GM23338 (cell line): ENCODE data around the gene GUCY1A2. TPM values are rescaled to one million over a fixed set of nuclear protein-coding genes. Genes with fewer than 3 reads are reported as not detected.

Source experiments
- ATAC-seq: fragments of 200-7000 bp; cut with Tn5 transposase; 3 replicates; pipeline ENCODE4 v1.9.1; 2020
- DNase-seq: peaks from one replicate; pipeline ENCODE4 v3.0.0-alpha.2; 2015; ENCODE audit warnings: low spot score
- H2AFZ ChIP-seq: fragments of 200-600 bp; sonication (generic); 2 replicates; pipeline ENCODE4 v1.8.0; 2016; ENCODE audit warnings: antibody characterized with exemption, mild to moderate bottlenecking, moderate library complexity
- H3F3A ChIP-seq: fragments of 200-600 bp; sonication (generic); replicated peaks from 2 replicates; pipeline ENCODE4 v1.8.0; 2017; ENCODE audit warnings: antibody characterized with exemption, mixed run types, low read depth
- H3K27ac ChIP-seq: fragments of 200-600 bp; sonication (generic); 2 replicates; pipeline ENCODE4 v1.6.1; 2016; ENCODE audit warnings: low read depth
- H3K27me3 ChIP-seq: fragments of 200-600 bp; sonication (generic); 2 replicates; pipeline ENCODE4 v1.8.0; 2016; ENCODE audit warnings: mild to moderate bottlenecking, mixed run types, moderate library complexity; ENCODE audit not compliant: insufficient read depth
- H3K36me3 ChIP-seq: fragments of 200-600 bp; sonication (generic); 2 replicates; pipeline ENCODE4 v1.8.0; 2016; ENCODE audit warnings: mild to moderate bottlenecking; ENCODE audit not compliant: insufficient read depth
- H3K4me1 ChIP-seq: fragments of 200-600 bp; sonication (generic); 2 replicates; pipeline ENCODE4 v1.8.0; 2016; ENCODE audit warnings: mild to moderate bottlenecking, moderate library complexity; ENCODE audit not compliant: insufficient read depth
- H3K4me2 ChIP-seq: fragments of 200-600 bp; sonication (generic); 2 replicates; pipeline ENCODE4 v1.7.1; 2017; ENCODE audit warnings: mixed run types
- H3K4me3 ChIP-seq: fragments of 200-600 bp; sonication (generic); 2 replicates; pipeline ENCODE4 v1.6.1; 2016; ENCODE audit warnings: mixed run types
- H3K79me2 ChIP-seq: fragments of 200-600 bp; sonication (generic); replicated peaks from 2 replicates; pipeline ENCODE4 v1.8.0; 2017; ENCODE audit warnings: mild to moderate bottlenecking; ENCODE audit not compliant: insufficient read depth
- H3K9me2 ChIP-seq: fragments of 200-600 bp; sonication (generic); 2 replicates; pipeline ENCODE4 v1.8.0; 2017; ENCODE audit not compliant: insufficient read depth
- H4K20me1 ChIP-seq: fragments of 200-600 bp; sonication (generic); replicated peaks from 2 replicates; pipeline ENCODE4 v1.8.0; 2017; ENCODE audit warnings: mild to moderate bottlenecking; ENCODE audit not compliant: insufficient read depth
- H3K27ac Mint-ChIP-seq: 2 replicates; pipeline ENCODE4 v1.8.0; 2020; ENCODE audit warnings: inconsistent platforms, mild to moderate bottlenecking, moderate library complexity, mixed read lengths
- H3K27me3 Mint-ChIP-seq: 3 replicates; pipeline ENCODE4 v1.8.0; 2022; ENCODE audit warnings: low read depth, mild to moderate bottlenecking, moderate library complexity, mixed read lengths, inconsistent platforms; ENCODE audit not compliant: insufficient read depth, poor library complexity
- H3K36me3 Mint-ChIP-seq: 3 replicates; pipeline ENCODE4 v1.8.0; 2021; ENCODE audit warnings: low read depth, mild to moderate bottlenecking, inconsistent platforms, moderate library complexity, mixed read lengths
- H3K4me1 Mint-ChIP-seq: 3 replicates; pipeline ENCODE4 v1.8.0; 2020; ENCODE audit warnings: mild to moderate bottlenecking, inconsistent platforms, mixed read lengths
- H3K4me3 Mint-ChIP-seq: 3 replicates; pipeline ENCODE4 v1.8.0; 2021; ENCODE audit warnings: moderate library complexity, mild to moderate bottlenecking, inconsistent platforms, mixed read lengths
- H3K9me3 Mint-ChIP-seq: 3 replicates; pipeline ENCODE4 v1.8.0; 2020; ENCODE audit warnings: moderate library complexity, mild to moderate bottlenecking, inconsistent platforms, mixed read lengths
- EZH2 ChIP-seq: fragments of 200-600 bp; sonication (generic); IDR thresholded peaks from one replicate; pipeline ENCODE4 v1.8.0; 2017; ENCODE audit warnings: antibody characterized with exemption, mild to moderate bottlenecking, low read depth; ENCODE audit not compliant: unreplicated experiment
- EZH2phosphoT487 ChIP-seq: fragments of 200-600 bp; sonication (generic); IDR thresholded peaks from one replicate; pipeline ENCODE4 v1.8.1; 2018; ENCODE audit warnings: antibody characterized with exemption; ENCODE audit not compliant: unreplicated experiment
- NANOG ChIP-seq: IDR thresholded peaks from 2 replicates; pipeline ENCODE4 v1.6.1; 2016; ENCODE audit warnings: antibody characterized with exemption, borderline replicate concordance
- ZNF114 ChIP-seq: fragments of 250-450 bp; sonication (Bioruptor Pico); IDR thresholded peaks from 2 replicates; pipeline ENCODE4 v1.5.0; 2020; ENCODE audit warnings: mild to moderate bottlenecking, moderate library complexity
- polyA plus RNA-seq: library from polyadenylated mRNA; unstranded; fragments of >200 nt; fragmentation: Nextera tagmentation; extraction: Ambion mirVana; gene quantifications from 2 replicates; pipeline ENCODE4 v1.2.1, GENCODE V29; 2016
- total RNA-seq: library from RNA; depleted of rRNA; stranded (reverse); fragments of >200 nt; shearing (Covaris generic); gene quantifications from 2 replicates; pipeline ENCODE4 v1.2.3, GENCODE V29; 2014
- TF ChIP-seq, protein P1 (sequence below): fragments of 250-450 bp; sonication (Bioruptor Pico); IDR thresholded peaks from 2 replicates; pipeline ENCODE4 v1.5.0; 2020; ENCODE audit warnings: mild to moderate bottlenecking, moderate library complexity

The GUCY1A2 gene
- total and polyA plus RNA-seq, 2 experiments from 2014 or later = 0.36 to 1.4 TPM

DNA sequence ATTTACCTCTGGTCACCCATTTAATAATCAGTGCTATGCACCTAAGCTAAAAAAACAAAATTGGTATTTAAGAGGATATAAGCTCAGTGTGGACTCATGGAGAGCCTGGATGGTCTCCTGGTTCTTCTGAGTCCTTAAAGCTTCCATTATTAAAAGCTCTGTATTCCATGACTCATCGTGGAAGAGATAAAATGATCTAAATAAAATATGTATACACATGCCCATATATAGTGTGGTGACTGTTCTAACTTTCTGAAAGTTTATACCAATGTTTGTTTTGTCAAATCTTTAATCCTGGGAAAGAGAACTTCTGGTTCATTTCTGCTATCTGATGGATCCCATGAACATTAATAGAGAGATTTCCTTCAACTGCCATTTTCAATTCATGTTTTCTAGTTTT, 375.9 kb downstream of the GUCY1A2 start:
- peaks cover 10% of the 10 kb centered on the region for H3K9me3 Mint-ChIP-seq
- Histone ChIP-seq H3F3A (no peaks in the 10 kb centered on the region), H3K4me2 (no peak overlapping the region), H3K4me1 (no peaks in the 10 kb centered on the region), H3K36me3 (no peaks in the 10 kb centered on the region), H3K9me2 (no peaks in the 10 kb centered on the region), H3K27ac (no peak overlapping the region), H3K79me2 (no peaks in the 10 kb centered on the region), H4K20me1 (no peaks in the 10 kb centered on the region), H3K4me3 (no peak overlapping the region), H3K27me3 (no peaks in the 10 kb centered on the region), H2AFZ (no peak overlapping the region)
- H3K36me3 Mint-ChIP-seq = peaks cover 4% of the 10 kb centered on the region; the same call in 2 of the 3 replicates
- no peak overlapping the region for H3K27ac Mint-ChIP-seq
- H3K27me3 Mint-ChIP-seq = no peaks in the 10 kb centered on the region
- no peak for DNase-seq
- no peak overlapping the region for H3K4me3 Mint-ChIP-seq
- no peak for TF ChIP-seq EZH2phosphoT487
- no peak for TF ChIP-seq ZNF114 (CRISPR knock-in tag)
- TF ChIP-seq EZH2 = no peak
- no peaks in the 10 kb centered on the region for H3K4me1 Mint-ChIP-seq
- ATAC-seq = no peak

DNA sequence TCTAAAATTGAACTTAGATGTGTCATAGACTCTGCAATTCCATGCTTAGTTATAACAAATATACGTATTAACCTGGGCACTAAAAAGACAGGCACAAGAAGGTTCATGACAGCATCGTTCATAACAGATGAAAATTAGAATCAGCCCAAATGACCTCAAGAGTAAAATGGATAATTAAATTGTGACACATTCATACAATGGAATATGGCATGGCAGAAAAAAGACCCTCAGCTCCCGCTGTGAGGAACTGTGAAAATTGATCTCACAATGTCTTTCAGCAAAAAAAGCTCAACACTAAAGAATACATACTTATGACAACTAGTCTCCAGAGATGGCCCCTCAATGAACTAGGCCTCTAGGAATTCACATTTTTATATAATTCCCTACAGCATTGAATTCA, 386.0 kb downstream of the GUCY1A2 start:
- no peak overlapping the region for H2AFZ ChIP-seq
- no peaks in the 10 kb centered on the region for H3K4me1 ChIP-seq
- H3K4me3 ChIP-seq = no peak overlapping the region
- no peak overlapping the region for H3K27ac Mint-ChIP-seq
- no peaks in the 10 kb centered on the region for H3F3A ChIP-seq
- H3K36me3 Mint-ChIP-seq = peaks cover 8% of the 10 kb centered on the region; the same call in 1 of the 3 replicates
- no peak for DNase-seq
- ATAC-seq = no peak
- H3K4me3 Mint-ChIP-seq = no peak overlapping the region
- no peak overlapping the region for H3K27ac ChIP-seq
- H4K20me1 ChIP-seq = no peaks in the 10 kb centered on the region
- no peaks in the 10 kb centered on the region for H3K4me1 Mint-ChIP-seq
- H3K9me2 ChIP-seq = no peaks in the 10 kb centered on the region; the same call in 1 of the 2 replicates
- H3K79me2 ChIP-seq = no peaks in the 10 kb centered on the region
- peaks cover 9% of the 10 kb centered on the region for H3K9me3 Mint-ChIP-seq
- no peaks in the 10 kb centered on the region for H3K27me3 Mint-ChIP-seq
- TF ChIP-seq, protein P1, sequence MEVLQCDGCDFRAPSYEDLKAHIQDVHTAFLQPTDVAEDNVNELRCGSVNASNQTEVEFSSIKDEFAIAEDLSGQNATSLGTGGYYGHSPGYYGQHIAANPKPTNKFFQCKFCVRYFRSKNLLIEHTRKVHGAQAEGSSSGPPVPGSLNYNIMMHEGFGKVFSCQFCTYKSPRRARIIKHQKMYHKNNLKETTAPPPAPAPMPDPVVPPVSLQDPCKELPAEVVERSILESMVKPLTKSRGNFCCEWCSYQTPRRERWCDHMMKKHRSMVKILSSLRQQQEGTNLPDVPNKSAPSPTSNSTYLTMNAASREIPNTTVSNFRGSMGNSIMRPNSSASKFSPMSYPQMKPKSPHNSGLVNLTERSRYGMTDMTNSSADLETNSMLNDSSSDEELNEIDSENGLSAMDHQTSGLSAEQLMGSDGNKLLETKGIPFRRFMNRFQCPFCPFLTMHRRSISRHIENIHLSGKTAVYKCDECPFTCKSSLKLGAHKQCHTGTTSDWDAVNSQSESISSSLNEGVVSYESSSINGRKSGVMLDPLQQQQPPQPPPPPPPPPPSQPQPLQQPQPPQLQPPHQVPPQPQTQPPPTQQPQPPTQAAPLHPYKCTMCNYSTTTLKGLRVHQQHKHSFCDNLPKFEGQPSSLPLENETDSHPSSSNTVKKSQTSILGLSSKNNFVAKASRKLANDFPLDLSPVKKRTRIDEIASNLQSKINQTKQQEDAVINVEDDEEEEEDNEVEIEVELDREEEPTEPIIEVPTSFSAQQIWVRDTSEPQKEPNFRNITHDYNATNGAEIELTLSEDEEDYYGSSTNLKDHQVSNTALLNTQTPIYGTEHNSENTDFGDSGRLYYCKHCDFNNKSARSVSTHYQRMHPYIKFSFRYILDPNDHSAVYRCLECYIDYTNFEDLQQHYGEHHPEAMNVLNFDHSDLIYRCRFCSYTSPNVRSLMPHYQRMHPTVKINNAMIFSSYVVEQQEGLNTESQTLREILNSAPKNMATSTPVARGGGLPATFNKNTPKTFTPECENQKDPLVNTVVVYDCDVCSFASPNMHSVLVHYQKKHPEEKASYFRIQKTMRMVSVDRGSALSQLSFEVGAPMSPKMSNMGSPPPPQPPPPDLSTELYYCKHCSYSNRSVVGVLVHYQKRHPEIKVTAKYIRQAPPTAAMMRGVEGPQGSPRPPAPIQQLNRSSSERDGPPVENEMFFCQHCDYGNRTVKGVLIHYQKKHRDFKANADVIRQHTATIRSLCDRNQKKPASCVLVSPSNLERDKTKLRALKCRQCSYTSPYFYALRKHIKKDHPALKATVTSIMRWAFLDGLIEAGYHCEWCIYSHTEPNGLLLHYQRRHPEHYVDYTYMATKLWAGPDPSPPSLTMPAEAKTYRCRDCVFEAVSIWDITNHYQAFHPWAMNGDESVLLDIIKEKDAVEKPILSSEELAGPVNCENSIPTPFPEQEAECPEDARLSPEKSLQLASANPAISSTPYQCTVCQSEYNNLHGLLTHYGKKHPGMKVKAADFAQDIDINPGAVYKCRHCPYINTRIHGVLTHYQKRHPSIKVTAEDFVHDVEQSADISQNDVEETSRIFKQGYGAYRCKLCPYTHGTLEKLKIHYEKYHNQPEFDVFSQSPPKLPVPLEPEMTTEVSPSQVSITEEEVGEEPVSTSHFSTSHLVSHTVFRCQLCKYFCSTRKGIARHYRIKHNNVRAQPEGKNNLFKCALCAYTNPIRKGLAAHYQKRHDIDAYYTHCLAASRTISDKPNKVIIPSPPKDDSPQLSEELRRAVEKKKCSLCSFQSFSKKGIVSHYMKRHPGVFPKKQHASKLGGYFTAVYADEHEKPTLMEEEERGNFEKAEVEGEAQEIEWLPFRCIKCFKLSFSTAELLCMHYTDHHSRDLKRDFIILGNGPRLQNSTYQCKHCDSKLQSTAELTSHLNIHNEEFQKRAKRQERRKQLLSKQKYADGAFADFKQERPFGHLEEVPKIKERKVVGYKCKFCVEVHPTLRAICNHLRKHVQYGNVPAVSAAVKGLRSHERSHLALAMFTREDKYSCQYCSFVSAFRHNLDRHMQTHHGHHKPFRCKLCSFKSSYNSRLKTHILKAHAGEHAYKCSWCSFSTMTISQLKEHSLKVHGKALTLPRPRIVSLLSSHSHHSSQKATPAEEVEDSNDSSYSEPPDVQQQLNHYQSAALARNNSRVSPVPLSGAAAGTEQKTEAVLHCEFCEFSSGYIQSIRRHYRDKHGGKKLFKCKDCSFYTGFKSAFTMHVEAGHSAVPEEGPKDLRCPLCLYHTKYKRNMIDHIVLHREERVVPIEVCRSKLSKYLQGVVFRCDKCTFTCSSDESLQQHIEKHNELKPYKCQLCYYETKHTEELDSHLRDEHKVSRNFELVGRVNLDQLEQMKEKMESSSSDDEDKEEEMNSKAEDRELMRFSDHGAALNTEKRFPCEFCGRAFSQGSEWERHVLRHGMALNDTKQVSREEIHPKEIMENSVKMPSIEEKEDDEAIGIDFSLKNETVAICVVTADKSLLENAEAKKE (CRISPR knock-in tag) = no peak
- TF ChIP-seq NANOG = no peak
- no peak for TF ChIP-seq EZH2
- H3K27me3 ChIP-seq = no peaks in the 10 kb centered on the region
- no peaks in the 10 kb centered on the region for H3K36me3 ChIP-seq
- H3K4me2 ChIP-seq = no peak overlapping the region
